Measurements from ENCODE around the gene DLL3.

The DLL3 gene

DNA sequence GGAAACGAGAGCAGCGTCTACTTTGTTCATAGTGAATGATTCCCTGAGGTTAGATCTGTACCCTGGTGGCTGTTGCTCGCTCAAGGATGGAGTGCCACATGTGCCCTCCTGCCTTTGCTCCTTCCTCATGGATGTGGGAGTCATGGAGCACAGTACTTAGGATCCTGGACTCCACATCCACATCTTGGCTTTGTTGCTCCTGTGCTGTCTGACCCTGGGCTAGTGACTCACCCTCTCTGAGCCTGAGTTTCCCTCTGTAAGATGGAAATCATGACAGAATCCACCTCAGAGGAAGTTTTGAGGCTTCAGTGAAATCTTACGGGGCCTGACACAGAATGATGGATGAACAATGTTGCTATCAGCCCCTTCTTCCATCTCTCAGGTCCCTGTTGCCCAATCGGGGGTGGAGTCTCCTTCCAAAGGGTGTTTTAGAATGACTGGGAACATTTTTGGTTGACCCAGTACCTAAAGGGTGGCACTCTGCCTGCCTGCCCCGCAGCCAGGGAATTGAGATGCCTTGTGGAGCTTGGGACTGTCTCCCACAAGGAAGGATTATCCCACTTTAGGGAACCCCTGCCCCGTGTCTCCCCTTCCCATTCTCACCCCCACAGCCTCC, 27.9 kb upstream of the DLL3 start:
- Histone ChIP-seq H3K4me1 (ENCODE audit: control insufficient read depth, insufficient read depth, low read length) (no peaks in the 10 kb centered on the region), H3K27ac (ENCODE audit: extremely low read depth, low read depth, low read length) (peak overlapping the region; percentile 19; the same call in 1 of the 2 replicates), H3K9me3 (ENCODE audit: control insufficient read depth, insufficient read depth, low read depth, low read length) (no peaks in the 10 kb centered on the region), H3K36me3 (ENCODE audit: control insufficient read depth in 2 of 2, insufficient read depth in 1 of 2, low read length in 2 of 2) (peaks cover 97 to 100% of the 10 kb centered on the region in 2 experiments), H3K4me3 (ENCODE audit: low read depth, low read length) (no peak overlapping the region)
- CTCF ChIA-PET: interaction anchor here (0.6 to 4.4 kb wide), 5 partner anchors 14 to 75 kb away, joined by 3 to 24 read pairs (median 3); partner anchors contain the start of genes EID2B and RPS16
- TF ChIP-seq ZNF174 (tag by site-specific recombination; IDR thresholded peaks at IDR 0.05) (no peak), ELK4 (IDR thresholded peaks at IDR 0.05; ENCODE audit: borderline replicate concordance, low read depth, low read length) (no peak), ZNF610 (tag by site-specific recombination; IDR thresholded peaks at IDR 0.05; ENCODE audit: borderline replicate concordance) (no peak), ZNF571 (tag by site-specific recombination; IDR thresholded peaks at IDR 0.05) (no peak), ZNF530 (tag by site-specific recombination; IDR thresholded peaks at IDR 0.05; ENCODE audit: low read depth) (no peak), ZNF768 (tag by site-specific recombination; IDR thresholded peaks at IDR 0.05) (0 out of 2 replicates have a peak, but pooled peaks have one; percentile 63)
- POLR2A ChIA-PET: interaction anchor here (1.3 to 2.3 kb wide), 3 partner anchors 10 to 35 kb away, joined by 4 to 8 read pairs (median 6); partner anchors contain the start of genes RPS16 and TIMM50

DNA sequence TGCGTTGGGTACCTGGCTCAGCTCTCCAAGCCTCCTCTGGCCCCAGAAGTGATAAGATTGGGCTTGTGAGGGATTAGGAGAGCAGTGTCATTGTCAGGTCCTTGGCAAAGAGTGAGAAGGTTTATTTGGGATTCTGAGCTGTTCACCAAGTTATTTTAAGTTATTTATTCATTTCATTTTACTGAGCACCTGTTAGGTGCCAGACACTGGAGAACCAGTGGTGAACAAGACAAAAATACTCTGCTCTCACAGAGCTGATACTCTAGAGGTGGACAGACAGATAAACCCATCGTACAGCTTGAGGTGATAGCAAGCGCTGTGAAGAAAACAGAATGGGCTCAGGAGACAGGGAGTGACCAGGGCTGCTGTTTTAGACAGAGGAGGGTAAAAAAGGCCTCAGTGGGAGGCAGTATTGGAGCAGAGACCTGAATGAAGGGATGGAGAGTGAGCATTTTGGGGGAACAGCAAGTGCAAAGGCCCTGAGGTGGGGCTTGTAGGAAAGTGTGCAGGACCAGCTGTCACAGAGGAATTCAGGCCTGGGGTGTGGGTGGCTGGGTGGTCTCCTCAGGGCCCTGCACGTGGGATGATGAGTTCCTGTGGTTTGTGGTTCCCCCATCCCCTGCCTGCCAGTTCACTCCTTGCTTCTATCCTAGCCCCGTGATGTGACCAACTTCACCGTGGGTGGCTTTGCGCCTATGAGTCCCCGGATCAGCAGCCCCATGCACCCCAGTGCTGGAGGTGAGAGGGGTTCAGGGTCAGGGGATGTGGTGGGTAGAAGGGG, 26.8 kb upstream of the DLL3 start:
- CTCF ChIA-PET: interaction anchor here (0.6 to 4.4 kb wide), 9 partner anchors 8 to 1929 kb away, joined by 3 to 24 read pairs (median 4); partner anchors contain the start of genes EID2B, RPS16, SUPT5H and TIMM50
- TF ChIP-seq ZNF623 (tag by site-specific recombination; IDR thresholded peaks at IDR 0.05) (peak; percentile 99), EGR2 (tag by site-specific recombination; IDR thresholded peaks at IDR 0.05; ENCODE audit: low read depth) (peak; percentile 55), ZFHX2 (tag by site-specific recombination; conservative IDR thresholded peaks at IDR 0.05) (0 out of 2 replicates have a peak, but pooled peaks have one; percentile 44), ZNF302 (tag by site-specific recombination; IDR thresholded peaks at IDR 0.05; ENCODE audit: low read depth) (no peak), ZNF664 (tag by site-specific recombination; IDR thresholded peaks at IDR 0.05) (peak; percentile 88)
- Histone ChIP-seq H3K4me3 (ENCODE audit: low read depth, low read length) (no peak overlapping the region), H3K27ac (ENCODE audit: extremely low read depth, low read depth, low read length) (peak overlapping the region; percentile 7; the same call in 1 of the 2 replicates), H3K36me3 (ENCODE audit: control insufficient read depth in 2 of 2, insufficient read depth in 1 of 2, low read length in 2 of 2) (peaks cover 97 to 100% of the 10 kb centered on the region in 2 experiments), H3K9me3 (ENCODE audit: control insufficient read depth, insufficient read depth, low read depth, low read length) (no peaks in the 10 kb centered on the region), H3K4me1 (ENCODE audit: control insufficient read depth, insufficient read depth, low read length) (no peaks in the 10 kb centered on the region)
- POLR2A ChIA-PET: interaction anchor here (0.6 to 2.3 kb wide), 5 partner anchors 8 to 36 kb away, joined by 3 to 8 read pairs (median 4); partner anchors contain the start of genes RPS16, SUPT5H and TIMM50

DNA sequence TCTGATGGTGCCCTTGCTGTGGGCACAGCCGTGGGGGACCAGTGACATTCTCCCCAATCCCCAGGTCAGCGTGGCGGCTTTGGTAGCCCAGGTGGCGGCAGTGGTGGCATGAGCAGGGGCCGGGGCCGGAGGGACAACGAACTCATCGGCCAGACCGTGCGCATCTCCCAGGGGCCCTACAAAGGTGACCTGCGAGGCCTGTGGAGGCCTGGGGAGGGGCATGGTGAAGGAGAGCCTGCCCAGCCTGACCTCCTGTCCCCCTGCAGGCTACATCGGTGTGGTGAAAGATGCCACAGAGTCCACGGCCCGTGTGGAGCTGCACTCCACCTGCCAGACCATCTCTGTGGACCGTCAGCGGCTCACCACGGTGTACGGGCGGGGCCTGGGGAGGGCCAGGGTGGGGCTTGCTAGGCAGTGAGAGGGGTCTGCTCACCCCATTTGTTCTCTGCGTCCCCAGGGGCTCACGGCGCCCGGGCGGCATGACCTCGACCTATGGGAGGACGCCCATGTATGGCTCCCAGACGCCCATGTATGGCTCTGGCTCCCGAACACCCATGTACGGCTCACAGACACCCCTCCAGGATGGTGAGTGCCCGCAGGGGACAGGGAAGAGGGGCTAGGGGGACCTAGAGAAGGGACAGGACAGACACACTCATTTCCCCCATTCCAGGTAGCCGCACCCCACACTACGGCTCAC, 25.9 kb upstream of the DLL3 start:
- H3K27ac ChIP-seq (ENCODE audit: extremely low read depth, low read depth, low read length): 0 out of 2 replicates have a peak overlapping the region, but pooled peaks have one; percentile 24
- H3K4me3 ChIP-seq (ENCODE audit: low read depth, low read length): no peak overlapping the region
- CTCF ChIA-PET: interaction anchor here (0.5 to 6.1 kb wide), 12 partner anchors 10 to 209 kb away, joined by 3 to 174 read pairs (median 4); partner anchors contain the start of genes EID2B and SUPT5H
- peaks cover 89 to 98% of the 10 kb centered on the region in 2 experiments for H3K36me3 ChIP-seq (ENCODE audit: control insufficient read depth in 2 of 2, insufficient read depth in 1 of 2, low read length in 2 of 2)
- POLR2A ChIA-PET: interaction anchor here (1.6 to 2.3 kb wide), 3 partner anchors 8 to 37 kb away, joined by 6 to 8 read pairs (median 7); partner anchors contain the start of genes RPS16, SUPT5H and TIMM50
- H3K4me1 ChIP-seq (ENCODE audit: control insufficient read depth, insufficient read depth, low read length): no peaks in the 10 kb centered on the region
- no peaks in the 10 kb centered on the region for H3K9me3 ChIP-seq (ENCODE audit: control insufficient read depth, insufficient read depth, low read depth, low read length)
- TF ChIP-seq ZNF76 (tag by site-specific recombination; IDR thresholded peaks at IDR 0.05; ENCODE audit: borderline replicate concordance, low read depth) (no peak), HOXD13 (CRISPR knock-in tag; IDR thresholded peaks at IDR 0.05; ENCODE audit: borderline replicate concordance) (no peak), ZNF248 (tag by site-specific recombination; IDR thresholded peaks at IDR 0.05) (no peak), MZF1 (tag by site-specific recombination; IDR thresholded peaks at IDR 0.05; ENCODE audit: borderline replicate concordance) (no peak), AEBP2 (tag by site-specific recombination; IDR thresholded peaks at IDR 0.05; ENCODE audit: borderline replicate concordance) (no peak), KLF8 (tag by site-specific recombination; IDR thresholded peaks at IDR 0.05) (peak; percentile 45; the same call in 1 of the 2 replicates), ZNF521 (tag by site-specific recombination; IDR thresholded peaks at IDR 0.05) (no peak)
